ENCODE results near the gene TNFRSF6B. TPM values are rescaled to one million over a fixed set of nuclear protein-coding genes. Genes with fewer than 3 reads are reported as not detected.
"Not testable (repeated sequence)": the region's sequence is repeated elsewhere in the genome, so short reads cannot be mapped to it uniquely, and the experiment has no call there.

TNFRSF6B gene
- total RNA-seq, 4 donors from 2014 or later, result 10.5 to 91.9 (median 12.3) TPM

DNA sequence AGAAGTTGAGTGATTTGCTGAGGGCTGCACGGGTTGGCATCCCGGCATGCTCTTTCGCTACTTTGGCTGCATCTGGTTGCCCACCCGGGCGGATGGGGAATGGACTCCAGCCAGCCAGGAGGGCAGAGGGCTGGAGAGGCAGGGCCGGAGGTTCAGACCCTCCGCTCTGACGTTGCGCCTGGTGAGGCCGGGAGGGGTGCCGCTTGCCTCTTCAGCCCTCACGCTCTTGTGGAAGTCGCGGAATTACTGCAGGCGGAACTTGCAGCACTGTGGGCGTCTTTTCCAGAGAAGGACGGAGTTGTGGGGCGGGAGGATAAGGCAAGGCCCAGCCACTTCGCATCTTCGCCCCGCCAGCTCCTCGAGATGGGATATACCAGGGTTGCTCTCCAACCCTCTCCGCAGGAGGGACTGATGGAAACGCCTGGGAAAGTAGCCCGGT is 37.7 kb upstream of the TNFRSF6B start:
- TF ChIP-seq, protein P1, sequence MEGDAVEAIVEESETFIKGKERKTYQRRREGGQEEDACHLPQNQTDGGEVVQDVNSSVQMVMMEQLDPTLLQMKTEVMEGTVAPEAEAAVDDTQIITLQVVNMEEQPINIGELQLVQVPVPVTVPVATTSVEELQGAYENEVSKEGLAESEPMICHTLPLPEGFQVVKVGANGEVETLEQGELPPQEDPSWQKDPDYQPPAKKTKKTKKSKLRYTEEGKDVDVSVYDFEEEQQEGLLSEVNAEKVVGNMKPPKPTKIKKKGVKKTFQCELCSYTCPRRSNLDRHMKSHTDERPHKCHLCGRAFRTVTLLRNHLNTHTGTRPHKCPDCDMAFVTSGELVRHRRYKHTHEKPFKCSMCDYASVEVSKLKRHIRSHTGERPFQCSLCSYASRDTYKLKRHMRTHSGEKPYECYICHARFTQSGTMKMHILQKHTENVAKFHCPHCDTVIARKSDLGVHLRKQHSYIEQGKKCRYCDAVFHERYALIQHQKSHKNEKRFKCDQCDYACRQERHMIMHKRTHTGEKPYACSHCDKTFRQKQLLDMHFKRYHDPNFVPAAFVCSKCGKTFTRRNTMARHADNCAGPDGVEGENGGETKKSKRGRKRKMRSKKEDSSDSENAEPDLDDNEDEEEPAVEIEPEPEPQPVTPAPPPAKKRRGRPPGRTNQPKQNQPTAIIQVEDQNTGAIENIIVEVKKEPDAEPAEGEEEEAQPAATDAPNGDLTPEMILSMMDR (IDR thresholded peaks at IDR 0.05), result no peak
- ATAC-seq (ENCODE audit: low FRiP score), result peak; percentile 25
- no peak for DNase-seq (ENCODE audit: low spot score)

DNA sequence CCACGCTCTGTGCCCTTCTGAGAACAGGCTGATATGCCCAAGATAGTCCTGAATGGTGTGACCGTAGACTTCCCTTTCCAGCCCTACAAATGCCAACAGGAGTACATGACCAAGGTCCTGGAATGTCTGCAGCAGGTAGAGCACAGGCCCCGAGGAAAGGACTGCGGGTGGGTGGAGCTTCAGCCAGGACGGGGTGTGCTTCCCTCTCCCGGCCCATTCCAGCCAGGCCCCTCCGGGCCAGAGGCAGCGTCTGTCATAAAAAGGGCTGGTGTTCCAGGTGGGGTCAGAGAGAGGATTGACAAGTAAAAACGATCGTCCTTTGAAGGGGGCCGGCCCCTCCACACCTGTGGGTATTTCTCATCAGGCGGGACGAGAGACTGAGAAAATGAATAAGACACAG is 37.1 kb upstream of the TNFRSF6B start:
- ATAC-seq (ENCODE audit: low FRiP score) (no peak), DNase-seq (ENCODE audit: low spot score) (no peak)
- TF ChIP-seq, protein P1 (IDR thresholded peaks at IDR 0.05), result no peak

DNA sequence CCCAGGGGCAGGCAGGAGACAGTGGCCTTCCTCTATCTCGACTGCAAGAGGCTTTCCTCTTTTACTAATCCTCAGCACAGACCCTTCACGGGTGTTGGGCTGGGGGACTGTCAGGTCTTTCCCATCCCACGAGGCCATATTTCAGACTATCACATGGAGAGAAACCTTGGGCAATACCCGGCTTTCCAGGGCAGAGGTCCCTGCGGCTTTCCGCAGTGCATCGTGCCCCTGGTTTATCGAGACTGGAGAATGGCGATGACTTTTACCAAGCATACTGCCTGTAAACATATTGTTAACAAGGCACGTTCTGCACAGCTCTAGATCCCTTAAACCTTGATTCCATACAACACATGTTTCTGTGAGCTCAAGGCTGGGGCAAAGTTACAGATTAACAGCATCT is 36.3 kb upstream of the TNFRSF6B start:
- not testable (repeated sequence) for DNase-seq (ENCODE audit: low spot score); ATAC-seq (ENCODE audit: low FRiP score)

DNA sequence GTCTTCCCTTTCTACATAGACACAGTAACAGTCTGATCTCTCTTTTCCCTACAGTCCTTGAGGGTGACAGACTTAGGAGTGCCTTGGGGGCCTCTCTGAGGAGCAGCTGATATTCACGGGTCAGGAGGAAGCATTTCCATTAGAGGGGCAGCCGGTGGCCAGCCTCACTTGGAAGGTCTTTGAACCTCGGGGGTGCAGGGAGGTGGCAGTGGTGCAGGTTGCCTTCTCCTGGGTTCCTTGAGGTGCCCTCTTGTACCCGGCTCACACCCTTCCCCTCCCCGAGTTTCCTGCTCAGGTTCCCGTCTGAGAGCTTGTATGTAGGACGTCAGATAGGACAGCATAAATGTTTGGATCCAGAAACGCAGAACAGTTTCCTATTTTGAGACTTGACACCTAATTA is 35.8 kb upstream of the TNFRSF6B start:
- DNase-seq (ENCODE audit: low spot score), result no peak
- TF ChIP-seq, protein P1 (IDR thresholded peaks at IDR 0.05), result no peak
- no peak for ATAC-seq (ENCODE audit: low FRiP score)

DNA sequence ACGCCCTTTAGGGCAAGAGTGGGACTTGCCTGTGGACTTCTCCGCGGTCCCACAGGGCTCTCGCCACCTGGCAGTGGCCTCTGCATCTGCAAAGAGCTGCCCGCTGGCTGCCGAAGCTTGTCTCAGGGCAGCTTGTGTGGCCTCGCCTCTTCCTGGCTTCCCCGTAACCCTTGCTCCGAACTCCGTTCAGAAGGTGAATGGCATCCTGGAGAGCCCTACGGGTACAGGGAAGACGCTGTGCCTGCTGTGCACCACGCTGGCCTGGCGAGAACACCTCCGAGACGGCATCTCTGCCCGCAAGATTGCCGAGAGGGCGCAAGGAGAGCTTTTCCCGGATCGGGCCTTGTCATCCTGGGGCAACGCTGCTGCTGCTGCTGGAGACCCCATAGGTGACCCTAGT is 35.3 kb upstream of the TNFRSF6B start:
- TF ChIP-seq, protein P1 (IDR thresholded peaks at IDR 0.05), result no peak
- DNase-seq (ENCODE audit: low spot score), result no peak
- ATAC-seq (ENCODE audit: low FRiP score), result no peak

DNA sequence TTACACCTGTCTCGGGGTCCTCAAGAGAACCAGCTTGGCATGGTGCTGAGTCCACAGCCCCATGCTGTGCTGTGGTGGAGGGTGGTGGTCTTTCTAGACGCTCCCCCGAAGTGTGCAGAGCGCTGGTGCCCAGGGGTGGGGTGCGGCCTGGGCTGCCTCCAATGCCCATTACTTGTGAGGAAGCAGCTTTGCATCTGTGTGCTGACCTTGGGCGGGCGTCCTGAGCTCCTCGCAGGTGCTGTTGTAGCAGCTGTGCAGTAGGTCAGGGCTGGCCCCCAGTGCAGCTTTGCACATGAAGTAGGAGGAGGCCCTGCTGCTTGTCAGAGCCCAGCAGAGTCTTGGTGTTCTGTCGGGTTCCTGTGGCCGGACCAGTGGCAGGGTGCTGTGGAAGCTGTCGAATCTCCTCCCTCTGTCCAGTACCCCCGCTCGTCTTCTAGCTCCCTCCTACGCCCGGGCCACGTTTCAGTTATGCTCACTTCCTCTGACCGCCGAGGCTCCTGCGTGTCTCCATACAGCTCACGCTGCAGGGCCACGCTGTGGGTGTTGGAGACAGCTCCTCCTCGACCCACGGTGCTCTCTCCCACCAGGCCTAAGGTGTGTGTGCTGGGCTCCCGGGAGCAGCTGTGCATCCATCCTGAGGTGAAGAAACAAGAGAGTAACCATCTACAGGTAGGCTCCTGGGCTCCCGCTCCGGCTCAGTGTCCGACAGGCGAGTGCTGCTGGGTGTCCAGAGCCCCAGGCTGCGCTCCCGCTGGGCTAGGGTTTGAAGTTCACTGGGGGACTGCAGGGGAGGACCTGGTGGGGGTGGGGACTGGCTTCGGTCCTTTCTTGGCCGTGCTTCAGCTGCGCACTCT is 34.3 kb upstream of the TNFRSF6B start:
- DNase-seq (ENCODE audit: low spot score) (no peak), ATAC-seq (ENCODE audit: low FRiP score) (no peak)
- TF ChIP-seq, protein P1 (IDR thresholded peaks at IDR 0.05), result no peak

DNA sequence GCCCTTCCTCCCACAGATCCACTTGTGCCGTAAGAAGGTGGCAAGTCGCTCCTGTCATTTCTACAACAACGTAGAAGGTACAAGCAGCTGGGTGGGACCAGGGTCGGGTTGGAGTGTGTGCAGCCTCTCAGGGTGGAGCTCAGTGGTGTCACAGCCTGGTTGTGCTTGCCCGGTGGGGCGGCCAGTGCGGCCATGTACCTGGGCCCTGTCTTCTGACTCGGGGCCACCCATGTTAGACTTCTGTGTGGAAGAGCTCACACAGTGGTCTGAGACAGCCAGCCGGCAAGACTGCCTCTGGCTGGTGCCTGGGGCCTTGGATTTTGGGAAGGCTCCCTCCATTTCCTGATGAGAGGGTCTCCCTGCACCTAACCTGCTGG is 33.7 kb upstream of the TNFRSF6B start:
- DNase-seq (ENCODE audit: low spot score) (no peak), ATAC-seq (ENCODE audit: low FRiP score) (no peak)
- TF ChIP-seq, protein P1 (IDR thresholded peaks at IDR 0.05), result no peak

Measured in omental fat pad (tissue), 4 donors.